HepG2 (cell line): ENCODE measurements around the gene UNKL. TPM values are rescaled to one million over a fixed set of nuclear protein-coding genes. Genes with fewer than 3 reads are reported as not detected.

Experiments
- ARID2 ChIP-seq: sonication (generic); formaldehyde crosslinking; IDR thresholded peaks from 2 replicates; pipeline ENCODE4 v1.8.1; 2022; ENCODE audit warnings: mild to moderate bottlenecking, missing genetic modification reagents, borderline replicate concordance
- DR1 ChIP-seq: sonication (generic); formaldehyde crosslinking; IDR thresholded peaks from 2 replicates; pipeline ENCODE4 v1.8.0; 2021; ENCODE audit warnings: mild to moderate bottlenecking, missing genetic modification reagents, inconsistent platforms
- HNRNPK ChIP-seq: fragments of 200-400 bp; formaldehyde crosslinking; IDR thresholded peaks from 2 replicates; pipeline ENCODE4 v1.6.1; 2018; ENCODE audit warnings: low read length, low read depth, moderate library complexity, mild to moderate bottlenecking; ENCODE audit not compliant: poor library complexity, severe bottlenecking
- MAZ ChIP-seq, 2 experiments: sonication (generic) in 1 of 2; formaldehyde crosslinking in 1 of 2; IDR thresholded peaks; 2 replicates each; pipeline versions ENCODE4 v1.5.0 to v1.6.1; 2012 to 2020; ENCODE audit warnings: low read depth in 2 of 2, mild to moderate bottlenecking in 2 of 2, borderline replicate concordance in 1 of 2, improper control_type of control experiment in 1 of 2, low read length in 1 of 2, missing genetic modification reagents in 1 of 2, moderate library complexity in 1 of 2
- MLX ChIP-seq: IDR thresholded peaks from 2 replicates; pipeline ENCODE4 v1.6.1; 2016
- TFDP1 ChIP-seq: IDR thresholded peaks from 2 replicates; pipeline ENCODE4 v1.6.1; 2016; ENCODE audit warnings: missing compliant biosample characterization, missing genetic modification reagents, borderline replicate concordance
- ZNF331 ChIP-seq: sonication (generic); formaldehyde crosslinking; IDR thresholded peaks from 2 replicates; pipeline ENCODE4 v1.4.0; 2020; ENCODE audit warnings: missing genetic modification reagents
- ZNF530 ChIP-seq: sonication (generic); formaldehyde crosslinking; IDR thresholded peaks from 2 replicates; pipeline ENCODE4 v1.5.0; 2020; ENCODE audit warnings: low read depth, mild to moderate bottlenecking, missing genetic modification reagents
- ZNF558 ChIP-seq: sonication (generic); formaldehyde crosslinking; IDR thresholded peaks from 2 replicates; pipeline ENCODE4 v1.9.0; 2022; ENCODE audit warnings: mild to moderate bottlenecking, missing genetic modification reagents, borderline replicate concordance
- ZNF607 ChIP-seq: sonication (generic); formaldehyde crosslinking; IDR thresholded peaks from 2 replicates; pipeline ENCODE4 v1.5.1; 2020; ENCODE audit warnings: missing genetic modification reagents, mild to moderate bottlenecking, borderline replicate concordance
- ZNF609 ChIP-seq: sonication (generic); formaldehyde crosslinking; IDR thresholded peaks from 2 replicates; pipeline ENCODE4 v1.4.0; 2020; ENCODE audit warnings: mild to moderate bottlenecking, missing genetic modification reagents, borderline replicate concordance
- ZNF652 ChIP-seq: IDR thresholded peaks from 2 replicates; pipeline ENCODE4 v1.6.1; 2016; ENCODE audit warnings: low read depth, borderline replicate concordance
- polyA plus RNA-seq, 8 experiments: library from polyadenylated mRNA; depleted of rRNA in 3 of 8; stranded (reverse) in 7 of 8; unstranded in 1 of 8; fragments of >200 nt; fragmentation: Illumina TruSeq in 4 of 8; extraction: Trizol in 4 of 8; gene quantifications; 2 replicates each; pipeline versions ENCODE4 v1.2.1 to v1.2.3, GENCODE V29; 2011 to 2016; ENCODE audit warnings: low read depth in 4 of 8, missing spikeins in 1 of 8, mixed read lengths in 1 of 8; ENCODE audit not compliant: insufficient read depth in 1 of 8
- total RNA-seq, 5 experiments: library from RNA; depleted of rRNA; stranded (reverse); fragments of >200 nt; fragmentation: Illumina TruSeq; extraction: Trizol; gene quantifications; 2 replicates each; pipeline ENCODE4 v1.2.3, GENCODE V29; 2016; ENCODE audit warnings: low read depth in 1 of 5
- TF ChIP-seq, protein P1 (sequence below): sonication (generic); formaldehyde crosslinking; IDR thresholded peaks from 2 replicates; pipeline ENCODE4 v1.5.0; 2020; ENCODE audit warnings: mild to moderate bottlenecking, missing genetic modification reagents, borderline replicate concordance
- TF ChIP-seq, protein P2 (sequence below): sonication (generic); formaldehyde crosslinking; IDR thresholded peaks from 2 replicates; pipeline ENCODE4 v1.8.1; 2022; ENCODE audit warnings: mild to moderate bottlenecking, missing genetic modification reagents

Gene UNKL
- total and polyA plus RNA-seq, 2 of the 13 experiments (the other 11 are each of a cell fraction or from before 2014, with no cell fraction given), result 10.4 to 17.6 TPM

- 0 out of 2 replicates have a peak, but pooled peaks have one; percentile 54 for TF ChIP-seq ZNF607 (CRISPR knock-in tag)
- peak; percentile 25; the same call in 1 of the 2 replicates for TF ChIP-seq MLX (CRISPR knock-in tag)
- TF ChIP-seq MAZ (IDR thresholded peaks at IDR 0.05; ENCODE audit: borderline replicate concordance, low read depth, low read length), result 0 out of 2 replicates have a peak, but pooled peaks have one; percentile 16
- TF ChIP-seq MAZ (CRISPR knock-in tag; IDR thresholded peaks at IDR 0.05; ENCODE audit: low read depth), result peak; percentile 83
- TF ChIP-seq, protein P1, sequence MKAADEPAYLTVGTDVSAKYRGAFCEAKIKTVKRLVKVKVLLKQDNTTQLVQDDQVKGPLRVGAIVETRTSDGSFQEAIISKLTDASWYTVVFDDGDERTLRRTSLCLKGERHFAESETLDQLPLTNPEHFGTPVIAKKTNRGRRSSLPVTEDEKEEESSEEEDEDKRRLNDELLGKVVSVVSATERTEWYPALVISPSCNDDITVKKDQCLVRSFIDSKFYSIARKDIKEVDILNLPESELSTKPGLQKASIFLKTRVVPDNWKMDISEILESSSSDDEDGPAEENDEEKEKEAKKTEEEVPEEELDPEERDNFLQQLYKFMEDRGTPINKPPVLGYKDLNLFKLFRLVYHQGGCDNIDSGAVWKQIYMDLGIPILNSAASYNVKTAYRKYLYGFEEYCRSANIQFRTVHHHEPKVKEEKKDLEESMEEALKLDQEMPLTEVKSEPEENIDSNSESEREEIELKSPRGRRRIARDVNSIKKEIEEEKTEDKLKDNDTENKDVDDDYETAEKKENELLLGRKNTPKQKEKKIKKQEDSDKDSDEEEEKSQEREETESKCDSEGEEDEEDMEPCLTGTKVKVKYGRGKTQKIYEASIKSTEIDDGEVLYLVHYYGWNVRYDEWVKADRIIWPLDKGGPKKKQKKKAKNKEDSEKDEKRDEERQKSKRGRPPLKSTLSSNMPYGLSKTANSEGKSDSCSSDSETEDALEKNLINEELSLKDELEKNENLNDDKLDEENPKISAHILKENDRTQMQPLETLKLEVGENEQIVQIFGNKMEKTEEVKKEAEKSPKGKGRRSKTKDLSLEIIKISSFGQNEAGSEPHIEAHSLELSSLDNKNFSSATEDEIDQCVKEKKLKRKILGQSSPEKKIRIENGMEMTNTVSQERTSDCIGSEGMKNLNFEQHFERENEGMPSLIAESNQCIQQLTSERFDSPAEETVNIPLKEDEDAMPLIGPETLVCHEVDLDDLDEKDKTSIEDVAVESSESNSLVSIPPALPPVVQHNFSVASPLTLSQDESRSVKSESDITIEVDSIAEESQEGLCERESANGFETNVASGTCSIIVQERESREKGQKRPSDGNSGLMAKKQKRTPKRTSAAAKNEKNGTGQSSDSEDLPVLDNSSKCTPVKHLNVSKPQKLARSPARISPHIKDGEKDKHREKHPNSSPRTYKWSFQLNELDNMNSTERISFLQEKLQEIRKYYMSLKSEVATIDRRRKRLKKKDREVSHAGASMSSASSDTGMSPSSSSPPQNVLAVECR (CRISPR knock-in tag), result peak; percentile 50; the same call in 1 of the 2 replicates
- TF ChIP-seq TFDP1, result peak; percentile 45; the same call in 1 of the 2 replicates
- peak; percentile 28; the same call in 1 of the 2 replicates for TF ChIP-seq ZNF331 (CRISPR knock-in tag)
- TF ChIP-seq DR1, result peak; percentile 54; the same call in 1 of the 2 replicates
- TF ChIP-seq, protein P2, sequence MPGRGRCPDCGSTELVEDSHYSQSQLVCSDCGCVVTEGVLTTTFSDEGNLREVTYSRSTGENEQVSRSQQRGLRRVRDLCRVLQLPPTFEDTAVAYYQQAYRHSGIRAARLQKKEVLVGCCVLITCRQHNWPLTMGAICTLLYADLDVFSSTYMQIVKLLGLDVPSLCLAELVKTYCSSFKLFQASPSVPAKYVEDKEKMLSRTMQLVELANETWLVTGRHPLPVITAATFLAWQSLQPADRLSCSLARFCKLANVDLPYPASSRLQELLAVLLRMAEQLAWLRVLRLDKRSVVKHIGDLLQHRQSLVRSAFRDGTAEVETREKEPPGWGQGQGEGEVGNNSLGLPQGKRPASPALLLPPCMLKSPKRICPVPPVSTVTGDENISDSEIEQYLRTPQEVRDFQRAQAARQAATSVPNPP (CRISPR knock-in tag), result peak; percentile 85; the same call in 1 of the 2 replicates
- TF ChIP-seq ZNF558 (CRISPR knock-in tag), result no peak
- TF ChIP-seq ZNF609, result peak; percentile 96
- no peak for TF ChIP-seq ZNF652 (CRISPR knock-in tag)
- no peak for TF ChIP-seq ARID2 (CRISPR knock-in tag)
- TF ChIP-seq HNRNPK, result no peak
- TF ChIP-seq ZNF530 (CRISPR knock-in tag), result no peak
These were observed 16.4 kb upstream of the UNKL start, which contains the start of gene PERCC1 (continued) for GRCh38 chr16:1430759-1431496.
